Neural progenitor cell (in vitro differentiated cells): ENCODE measurements around the gene ZFR2. TPM values are rescaled to one million over a fixed set of nuclear protein-coding genes. Genes with fewer than 3 reads are reported as not detected.

Experiments
- DNase-seq: peaks from one replicate; pipeline ENCODE4 v3.0.0-alpha.2; 2016; ENCODE audit warnings: low spot score
- H2AFZ ChIP-seq: fragments of 200-600 bp; sonication (generic); replicated peaks from 2 replicates; pipeline ENCODE4 v1.6.1; 2016; ENCODE audit warnings: antibody characterized with exemption
- H3F3A ChIP-seq: fragments of 200-600 bp; sonication (generic); 2 replicates; pipeline ENCODE4 v1.6.1; 2016; ENCODE audit warnings: antibody characterized with exemption, low read depth
- H3K27ac ChIP-seq: fragments of 200-600 bp; sonication (generic); 2 replicates; pipeline ENCODE4 v1.5.1; 2016; ENCODE audit warnings: mild to moderate bottlenecking
- H3K27me3 ChIP-seq: fragments of 200-600 bp; sonication (generic); 2 replicates; pipeline ENCODE4 v1.6.1; 2016; ENCODE audit warnings: mild to moderate bottlenecking, moderate library complexity
- H3K36me3 ChIP-seq: fragments of 200-600 bp; sonication (generic); 2 replicates; pipeline ENCODE4 v1.5.1; 2016
- H3K4me1 ChIP-seq: fragments of 200-600 bp; sonication (generic); 2 replicates; pipeline ENCODE4 v1.6.1; 2016; ENCODE audit warnings: mixed run types
- H3K4me2 ChIP-seq: fragments of 200-600 bp; sonication (generic); 2 replicates; pipeline ENCODE4 v1.6.1; 2016
- H3K4me3 ChIP-seq: fragments of 200-600 bp; sonication (generic); 2 replicates; pipeline ENCODE4 v1.5.1; 2016
- H3K79me2 ChIP-seq: fragments of 200-600 bp; sonication (generic); 2 replicates; pipeline ENCODE4 v1.6.1; 2016; ENCODE audit warnings: low read depth
- H3K9ac ChIP-seq: fragments of 200-600 bp; sonication (generic); 2 replicates; pipeline ENCODE4 v1.6.1; 2016
- H3K9me3 ChIP-seq: fragments of 200-600 bp; sonication (generic); 2 replicates; pipeline ENCODE4 v1.5.1; 2016; ENCODE audit warnings: low read depth
- H4K20me1 ChIP-seq: fragments of 200-600 bp; sonication (generic); 2 replicates; pipeline ENCODE4 v1.6.1; 2016; ENCODE audit warnings: low read depth
- H3K27ac Mint-ChIP-seq: 3 replicates; pipeline ENCODE4 v1.8.0; 2021; ENCODE audit warnings: mixed read lengths
- H3K27me3 Mint-ChIP-seq: 2 replicates; pipeline ENCODE4 v1.8.0; 2022; ENCODE audit warnings: low read depth, mild to moderate bottlenecking, inconsistent platforms, moderate library complexity, mixed read lengths; ENCODE audit not compliant: insufficient read depth
- H3K36me3 Mint-ChIP-seq: 3 replicates; pipeline ENCODE4 v1.8.0; 2021; ENCODE audit warnings: mixed read lengths
- H3K4me1 Mint-ChIP-seq: 3 replicates; pipeline ENCODE4 v1.8.0; 2021; ENCODE audit warnings: mixed read lengths
- H3K4me3 Mint-ChIP-seq: 3 replicates; pipeline ENCODE4 v1.8.0; 2021; ENCODE audit warnings: mild to moderate bottlenecking, moderate library complexity, mixed read lengths
- H3K9me3 Mint-ChIP-seq: 3 replicates; pipeline ENCODE4 v1.8.0; 2020; ENCODE audit warnings: mixed read lengths
- EZH2 ChIP-seq: fragments of 200-600 bp; sonication (generic); IDR thresholded peaks from 2 replicates; pipeline ENCODE4 v1.6.1; 2017; ENCODE audit warnings: antibody characterized with exemption, mild to moderate bottlenecking, moderate library complexity
- EZH2phosphoT487 ChIP-seq: fragments of 200-600 bp; sonication (generic); IDR thresholded peaks from 2 replicates; pipeline ENCODE4 v1.6.1; 2017; ENCODE audit warnings: antibody characterized with exemption
- total RNA-seq: library from RNA; depleted of rRNA; stranded (reverse); fragments of >200 nt; gene quantifications from 2 replicates; pipeline ENCODE4 v1.2.3, GENCODE V29; 2015; ENCODE audit warnings: low replicate concordance
- TF ChIP-seq, protein P1 (sequence below): fragments of 200-600 bp; sonication (generic); IDR thresholded peaks from 2 replicates; pipeline ENCODE4 v1.5.1; 2017; ENCODE audit warnings: antibody characterized with exemption, mild to moderate bottlenecking

Gene ZFR2
- total RNA-seq, 1 donor from 2014 or later, result 8.9 TPM

DNA sequence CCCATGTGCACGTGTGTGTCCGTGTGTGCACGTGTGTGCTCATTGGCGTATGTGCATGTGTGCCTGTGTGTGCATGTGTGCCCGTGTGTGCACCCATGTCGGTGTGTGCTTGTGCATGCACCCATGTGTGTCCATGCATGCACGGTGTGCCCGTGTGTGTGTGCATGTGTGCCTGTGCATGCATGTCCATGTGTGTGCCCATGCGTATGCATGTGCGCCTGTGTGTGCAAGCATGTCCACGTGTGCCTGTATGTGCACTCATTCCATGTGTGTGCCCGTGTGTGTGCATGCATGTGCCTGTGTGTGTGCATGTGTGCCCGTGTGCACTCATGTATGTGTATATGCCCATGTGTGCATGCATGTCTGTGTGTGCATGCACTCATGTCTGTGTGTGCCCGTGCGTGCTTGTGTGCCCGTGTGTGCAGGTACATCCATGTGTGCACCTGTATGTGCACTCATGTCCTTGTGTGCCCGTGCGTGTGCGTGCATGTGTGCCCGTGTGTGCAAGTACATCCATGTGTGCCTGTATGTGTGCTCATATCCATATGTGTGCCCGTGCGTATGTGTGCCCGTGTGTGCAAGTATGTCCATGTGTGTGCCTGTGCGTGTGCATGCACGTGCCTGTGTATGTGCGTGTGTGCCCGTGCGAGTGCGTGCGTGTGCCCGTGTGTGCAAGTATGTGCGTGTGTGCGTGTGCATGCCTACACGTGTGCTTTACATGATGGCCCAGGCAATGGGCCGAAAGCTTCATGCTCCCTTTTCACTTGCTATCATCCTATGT, 61.1 kb downstream of the ZFR2 start:
- H3K36me3 Mint-ChIP-seq, result peaks cover 3% of the 10 kb centered on the region
- no peak overlapping the region for H2AFZ ChIP-seq
- TF ChIP-seq EZH2, result no peak
- TF ChIP-seq, protein P1, sequence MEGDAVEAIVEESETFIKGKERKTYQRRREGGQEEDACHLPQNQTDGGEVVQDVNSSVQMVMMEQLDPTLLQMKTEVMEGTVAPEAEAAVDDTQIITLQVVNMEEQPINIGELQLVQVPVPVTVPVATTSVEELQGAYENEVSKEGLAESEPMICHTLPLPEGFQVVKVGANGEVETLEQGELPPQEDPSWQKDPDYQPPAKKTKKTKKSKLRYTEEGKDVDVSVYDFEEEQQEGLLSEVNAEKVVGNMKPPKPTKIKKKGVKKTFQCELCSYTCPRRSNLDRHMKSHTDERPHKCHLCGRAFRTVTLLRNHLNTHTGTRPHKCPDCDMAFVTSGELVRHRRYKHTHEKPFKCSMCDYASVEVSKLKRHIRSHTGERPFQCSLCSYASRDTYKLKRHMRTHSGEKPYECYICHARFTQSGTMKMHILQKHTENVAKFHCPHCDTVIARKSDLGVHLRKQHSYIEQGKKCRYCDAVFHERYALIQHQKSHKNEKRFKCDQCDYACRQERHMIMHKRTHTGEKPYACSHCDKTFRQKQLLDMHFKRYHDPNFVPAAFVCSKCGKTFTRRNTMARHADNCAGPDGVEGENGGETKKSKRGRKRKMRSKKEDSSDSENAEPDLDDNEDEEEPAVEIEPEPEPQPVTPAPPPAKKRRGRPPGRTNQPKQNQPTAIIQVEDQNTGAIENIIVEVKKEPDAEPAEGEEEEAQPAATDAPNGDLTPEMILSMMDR, result no peak
- no peak for TF ChIP-seq EZH2phosphoT487
- H3K27me3 Mint-ChIP-seq, result peaks cover 8% of the 10 kb centered on the region
- H3K4me3 Mint-ChIP-seq, result peak overlapping the region; percentile 52
- no peak overlapping the region for H3K9ac ChIP-seq
- H3K9me3 Mint-ChIP-seq, result peaks cover 3% of the 10 kb centered on the region
- no peaks in the 10 kb centered on the region for H4K20me1 ChIP-seq
- H3K4me2 ChIP-seq, result no peak overlapping the region
- H3K27ac ChIP-seq, result no peak overlapping the region
- H3K4me3 ChIP-seq, result no peak overlapping the region
- H3K27ac Mint-ChIP-seq, result no peak overlapping the region
- H3K4me1 Mint-ChIP-seq, result peaks cover 5% of the 10 kb centered on the region
- H3K36me3 ChIP-seq, result no peaks in the 10 kb centered on the region
- H3K79me2 ChIP-seq, result no peaks in the 10 kb centered on the region
- no peaks in the 10 kb centered on the region for H3K9me3 ChIP-seq
- DNase-seq, result no peak
- peaks cover 4% of the 10 kb centered on the region for H3K27me3 ChIP-seq
- H3K4me1 ChIP-seq, result no peaks in the 10 kb centered on the region
- peaks cover 6% of the 10 kb centered on the region for H3F3A ChIP-seq

DNA sequence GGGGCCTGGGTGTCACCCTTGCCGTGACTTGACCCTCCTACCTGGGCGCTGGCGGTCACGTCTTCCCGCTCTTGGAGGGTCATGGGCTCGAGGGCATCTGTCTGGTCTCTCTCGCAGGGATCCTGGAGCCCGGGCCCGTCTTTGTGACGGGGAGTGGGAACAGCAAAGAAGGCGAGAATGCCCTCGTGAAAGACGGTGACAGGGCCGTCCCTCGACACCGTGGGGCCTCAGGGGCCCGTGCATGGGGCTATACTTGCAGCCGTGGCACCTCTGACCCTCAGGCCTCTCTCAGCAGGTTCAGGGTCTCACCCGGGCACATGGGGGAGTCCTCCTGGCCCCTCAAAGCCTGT, 61.7 kb downstream of the ZFR2 start:
- Mint-ChIP-seq H3K27ac (no peak overlapping the region), H3K36me3 (peaks cover 3% of the 10 kb centered on the region), H3K4me3 (no peak overlapping the region), H3K27me3 (peaks cover 10% of the 10 kb centered on the region), H3K9me3 (peaks cover 3% of the 10 kb centered on the region), H3K4me1 (peaks cover 5% of the 10 kb centered on the region)
- no peak for DNase-seq
- Histone ChIP-seq H3K9me3 (no peaks in the 10 kb centered on the region), H3K4me2 (no peak overlapping the region), H4K20me1 (peaks cover under 1% of the 10 kb centered on the region), H2AFZ (no peak overlapping the region), H3K4me1 (no peaks in the 10 kb centered on the region), H3K9ac (no peak overlapping the region), H3K4me3 (no peak overlapping the region), H3K36me3 (no peaks in the 10 kb centered on the region), H3K27me3 (peaks cover 10% of the 10 kb centered on the region), H3F3A (peaks cover 6% of the 10 kb centered on the region), H3K27ac (no peak overlapping the region), H3K79me2 (no peaks in the 10 kb centered on the region)
- TF ChIP-seq EZH2phosphoT487 (no peak), EZH2 (no peak)
- TF ChIP-seq, protein P1, result no peak

DNA sequence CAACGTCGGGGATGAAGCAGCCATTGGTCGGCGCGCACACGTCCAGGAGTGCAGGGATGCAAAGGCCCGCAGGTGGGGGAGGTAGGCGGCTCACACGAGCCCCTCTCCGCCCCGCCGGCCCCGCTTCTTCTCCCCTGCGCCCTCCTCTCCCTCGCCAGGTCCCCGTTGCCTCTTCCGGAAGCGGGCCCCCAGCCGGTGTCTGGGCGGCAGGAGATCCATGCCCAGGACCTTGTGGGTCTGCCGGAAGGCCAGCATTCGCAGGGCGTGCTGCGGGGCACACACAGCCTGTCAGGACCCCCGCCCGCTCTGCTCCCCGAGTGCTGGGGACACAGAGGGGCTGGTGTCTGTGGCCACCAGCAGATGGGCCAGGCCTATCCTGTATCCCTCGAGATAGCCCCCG, 63.0 kb downstream of the ZFR2 start:
- Histone ChIP-seq H3K9me3 (no peaks in the 10 kb centered on the region), H3K27ac (no peak overlapping the region), H3K4me2 (no peak overlapping the region), H3K27me3 (peaks cover 23% of the 10 kb centered on the region), H2AFZ (no peak overlapping the region), H3K79me2 (no peaks in the 10 kb centered on the region), H3K4me1 (peaks cover 7% of the 10 kb centered on the region), H3K4me3 (no peak overlapping the region), H3K36me3 (no peaks in the 10 kb centered on the region), H4K20me1 (peaks cover 8% of the 10 kb centered on the region), H3F3A (peaks cover 16% of the 10 kb centered on the region), H3K9ac (no peak overlapping the region)
- peaks cover 3% of the 10 kb centered on the region for H3K9me3 Mint-ChIP-seq
- no peak overlapping the region for H3K27ac Mint-ChIP-seq
- DNase-seq, result no peak
- peaks cover 5% of the 10 kb centered on the region for H3K4me1 Mint-ChIP-seq
- TF ChIP-seq EZH2phosphoT487 (no peak), EZH2 (no peak)
- TF ChIP-seq, protein P1, result no peak
- H3K27me3 Mint-ChIP-seq, result peaks cover 15% of the 10 kb centered on the region
- H3K4me3 Mint-ChIP-seq, result no peak overlapping the region
- H3K36me3 Mint-ChIP-seq, result peaks cover 3% of the 10 kb centered on the region
